HL-60 (cell line): ENCODE results near the gene CAMTA1.

Source experiments
- DNase-seq, 2 experiments: peaks; one replicate each; pipeline ENCODE4 v3.0.0-alpha.2; 2010 to 2020; ENCODE audit warnings: low read depth in 1 of 2, low spot score in 1 of 2
- H3K27ac ChIP-seq: fragments of 250-450 bp; sonication (Bioruptor Pico); replicated peaks from 2 replicates; pipeline ENCODE4 v1.5.1; 2020; ENCODE audit warnings: mild to moderate bottlenecking, moderate library complexity
- H3K27me3 ChIP-seq: fragments of 250-450 bp; sonication (Bioruptor Pico); 2 replicates; pipeline ENCODE4 v1.5.1; 2021; ENCODE audit warnings: mild to moderate bottlenecking, moderate library complexity; ENCODE audit not compliant: insufficient read depth, poor library complexity, severe bottlenecking
- H3K4me3 ChIP-seq: replicated peaks from 2 replicates; pipeline ENCODE4 v1.5.1; 2011; ENCODE audit warnings: mild to moderate bottlenecking, control low read depth, low read length; ENCODE audit not compliant: insufficient read depth
- GABPA ChIP-seq: IDR thresholded peaks from 2 replicates; pipeline ENCODE4 v1.6.1; 2012; ENCODE audit warnings: low read depth
- POLR2AphosphoS5 ChIP-seq: IDR thresholded peaks from 2 replicates; pipeline ENCODE4 v1.6.1; 2012; ENCODE audit warnings: low read depth
- SPI1 ChIP-seq: IDR thresholded peaks from 2 replicates; pipeline ENCODE4 v1.6.1; 2012; ENCODE audit warnings: low read depth, mild to moderate bottlenecking, borderline replicate concordance
- TF ChIP-seq, protein P1 (sequence below): IDR thresholded peaks from one replicate; pipeline ENCODE4 v1.5.1; 2011; ENCODE audit warnings: low read length, control low read depth, inconsistent platforms; ENCODE audit not compliant: insufficient read depth
- TF ChIP-seq, protein P2 (sequence below): IDR thresholded peaks from 2 replicates; pipeline ENCODE4 v1.6.1; 2012; ENCODE audit warnings: low read depth; ENCODE audit not compliant: insufficient replicate concordance

CAMTA1 gene

DNA sequence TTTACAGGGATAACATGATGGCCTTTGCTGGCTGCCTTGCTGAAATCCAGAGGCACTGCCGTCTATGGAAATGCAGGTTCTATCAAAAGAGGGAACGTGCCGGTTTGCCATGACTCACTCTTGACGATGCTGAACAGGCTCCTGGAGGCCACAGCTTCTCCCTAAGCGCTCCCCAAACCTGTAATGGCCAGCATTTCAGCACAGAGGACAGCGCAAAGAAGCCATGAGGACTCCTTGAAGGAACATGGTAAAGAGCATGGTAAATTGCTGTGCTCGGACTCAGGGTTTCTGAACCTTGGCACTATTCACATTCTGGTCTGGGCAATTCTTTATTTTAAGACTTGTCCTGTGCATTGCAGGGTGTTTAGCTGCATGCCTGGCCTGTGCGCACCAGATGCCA, 217.5 kb downstream of the CAMTA1 start:
- no peak overlapping the region for H3K4me3 ChIP-seq
- DNase-seq = no peak
- TF ChIP-seq GABPA = no peak
- TF ChIP-seq SPI1 = no peak
- TF ChIP-seq, protein P1, sequence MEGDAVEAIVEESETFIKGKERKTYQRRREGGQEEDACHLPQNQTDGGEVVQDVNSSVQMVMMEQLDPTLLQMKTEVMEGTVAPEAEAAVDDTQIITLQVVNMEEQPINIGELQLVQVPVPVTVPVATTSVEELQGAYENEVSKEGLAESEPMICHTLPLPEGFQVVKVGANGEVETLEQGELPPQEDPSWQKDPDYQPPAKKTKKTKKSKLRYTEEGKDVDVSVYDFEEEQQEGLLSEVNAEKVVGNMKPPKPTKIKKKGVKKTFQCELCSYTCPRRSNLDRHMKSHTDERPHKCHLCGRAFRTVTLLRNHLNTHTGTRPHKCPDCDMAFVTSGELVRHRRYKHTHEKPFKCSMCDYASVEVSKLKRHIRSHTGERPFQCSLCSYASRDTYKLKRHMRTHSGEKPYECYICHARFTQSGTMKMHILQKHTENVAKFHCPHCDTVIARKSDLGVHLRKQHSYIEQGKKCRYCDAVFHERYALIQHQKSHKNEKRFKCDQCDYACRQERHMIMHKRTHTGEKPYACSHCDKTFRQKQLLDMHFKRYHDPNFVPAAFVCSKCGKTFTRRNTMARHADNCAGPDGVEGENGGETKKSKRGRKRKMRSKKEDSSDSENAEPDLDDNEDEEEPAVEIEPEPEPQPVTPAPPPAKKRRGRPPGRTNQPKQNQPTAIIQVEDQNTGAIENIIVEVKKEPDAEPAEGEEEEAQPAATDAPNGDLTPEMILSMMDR = no peak
- TF ChIP-seq POLR2AphosphoS5 = no peak
- TF ChIP-seq, protein P2, sequence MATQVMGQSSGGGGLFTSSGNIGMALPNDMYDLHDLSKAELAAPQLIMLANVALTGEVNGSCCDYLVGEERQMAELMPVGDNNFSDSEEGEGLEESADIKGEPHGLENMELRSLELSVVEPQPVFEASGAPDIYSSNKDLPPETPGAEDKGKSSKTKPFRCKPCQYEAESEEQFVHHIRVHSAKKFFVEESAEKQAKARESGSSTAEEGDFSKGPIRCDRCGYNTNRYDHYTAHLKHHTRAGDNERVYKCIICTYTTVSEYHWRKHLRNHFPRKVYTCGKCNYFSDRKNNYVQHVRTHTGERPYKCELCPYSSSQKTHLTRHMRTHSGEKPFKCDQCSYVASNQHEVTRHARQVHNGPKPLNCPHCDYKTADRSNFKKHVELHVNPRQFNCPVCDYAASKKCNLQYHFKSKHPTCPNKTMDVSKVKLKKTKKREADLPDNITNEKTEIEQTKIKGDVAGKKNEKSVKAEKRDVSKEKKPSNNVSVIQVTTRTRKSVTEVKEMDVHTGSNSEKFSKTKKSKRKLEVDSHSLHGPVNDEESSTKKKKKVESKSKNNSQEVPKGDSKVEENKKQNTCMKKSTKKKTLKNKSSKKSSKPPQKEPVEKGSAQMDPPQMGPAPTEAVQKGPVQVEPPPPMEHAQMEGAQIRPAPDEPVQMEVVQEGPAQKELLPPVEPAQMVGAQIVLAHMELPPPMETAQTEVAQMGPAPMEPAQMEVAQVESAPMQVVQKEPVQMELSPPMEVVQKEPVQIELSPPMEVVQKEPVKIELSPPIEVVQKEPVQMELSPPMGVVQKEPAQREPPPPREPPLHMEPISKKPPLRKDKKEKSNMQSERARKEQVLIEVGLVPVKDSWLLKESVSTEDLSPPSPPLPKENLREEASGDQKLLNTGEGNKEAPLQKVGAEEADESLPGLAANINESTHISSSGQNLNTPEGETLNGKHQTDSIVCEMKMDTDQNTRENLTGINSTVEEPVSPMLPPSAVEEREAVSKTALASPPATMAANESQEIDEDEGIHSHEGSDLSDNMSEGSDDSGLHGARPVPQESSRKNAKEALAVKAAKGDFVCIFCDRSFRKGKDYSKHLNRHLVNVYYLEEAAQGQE = no peak

DNA sequence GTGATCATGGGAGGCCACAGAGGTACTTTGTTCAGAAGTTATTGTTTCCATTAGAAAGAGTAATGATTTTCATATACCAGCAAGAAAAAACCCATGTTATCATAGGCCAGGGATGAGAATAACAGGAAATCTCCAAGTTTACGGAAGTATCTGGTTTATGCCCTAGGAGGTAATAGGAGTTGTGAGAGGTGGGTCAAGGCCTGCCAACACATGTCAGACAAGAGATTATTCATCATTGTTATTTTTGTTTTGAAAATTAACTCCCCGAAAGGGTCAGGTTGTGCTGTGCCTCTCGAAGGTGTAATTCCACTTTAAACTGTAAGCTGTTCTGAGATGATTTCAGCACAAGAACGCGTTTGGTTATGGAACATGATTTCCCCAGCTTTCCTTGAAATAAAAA, 218.4 kb downstream of the CAMTA1 start:
- no peak for DNase-seq
- Histone ChIP-seq H3K27ac (no peak overlapping the region), H3K4me3 (no peak overlapping the region), H3K27me3 (no peaks in the 10 kb centered on the region)
- TF ChIP-seq POLR2AphosphoS5 (no peak), GABPA (no peak), SPI1 (no peak)
- TF ChIP-seq, protein P1 = no peak
- TF ChIP-seq, protein P2 = no peak

More for the DNA sequence above, 217.5 kb downstream of the CAMTA1 start:
- no peaks in the 10 kb centered on the region for H3K27me3 ChIP-seq
- no peak overlapping the region for H3K27ac ChIP-seq

DNA sequence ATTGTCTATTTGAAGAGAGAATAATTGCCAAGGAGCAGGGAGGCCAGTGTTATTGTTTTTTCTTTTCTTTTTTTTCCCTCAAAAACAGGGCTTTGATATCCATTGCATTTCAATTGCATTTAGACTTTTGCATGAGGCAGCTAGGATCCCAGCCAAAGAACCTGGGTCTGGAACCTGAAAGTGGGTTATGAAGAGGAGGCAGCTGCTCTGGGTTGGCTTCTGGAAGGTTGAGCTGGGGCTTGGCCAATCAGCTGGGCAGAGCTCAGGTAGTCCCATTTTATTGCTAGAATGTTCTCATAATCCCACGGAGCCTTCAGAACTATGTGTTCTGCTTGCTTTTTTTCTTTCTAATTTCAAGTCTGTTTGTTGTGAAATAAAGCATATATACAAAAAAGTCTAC, 218.9 kb downstream of the CAMTA1 start:
- Histone ChIP-seq H3K27me3 (no peaks in the 10 kb centered on the region), H3K4me3 (no peak overlapping the region), H3K27ac (no peak overlapping the region)
- TF ChIP-seq, protein P2 = no peak
- TF ChIP-seq SPI1 = no peak
- TF ChIP-seq, protein P1 = no peak
- TF ChIP-seq GABPA = no peak
- no peak for TF ChIP-seq POLR2AphosphoS5
- no peak for DNase-seq
